HG03571 (cell line): ENCODE results near the gene OBP2B.
A peak's percentile ranks its signal among the peaks of the same experiment; 100 is the strongest.

Source experiments
- ATAC-seq: cut with Tn5 transposase; IDR thresholded peaks from one replicate; pipeline ENCODE4 v1.9.1; 2021; ENCODE audit not compliant: unreplicated experiment

OBP2B gene

GRCh38 chr9:133169102-133169501, 39.9 kb downstream of the OBP2B start:
- no peak for ATAC-seq

GRCh38 chr9:133168432-133168831, 40.6 kb downstream of the OBP2B start:
- ATAC-seq: no peak

- no peak for ATAC-seq
These were observed 41.3 kb downstream of the OBP2B start for GRCh38 chr9:133167769-133168168.

- ATAC-seq: no peak
These were observed 41.8 kb downstream of the OBP2B start for GRCh38 chr9:133167096-133167730.

GRCh38 chr9:133166392-133166791, 42.7 kb downstream of the OBP2B start:
- no peak for ATAC-seq

- no peak for ATAC-seq
These were observed 43.7 kb downstream of the OBP2B start for GRCh38 chr9:133165452-133165730.

- ATAC-seq: no peak
These were observed 44.9 kb downstream of the OBP2B start for GRCh38 chr9:133164191-133164590.

- peak; percentile 50 for ATAC-seq
These were observed 45.4 kb downstream of the OBP2B start, which contains the start of gene GBGT1 for GRCh38 chr9:133163504-133164172. Gene GBGT1 (minus strand): TSS chr9:133163914. CDS start chr9:133162412, 1,502 bp downstream.

- ATAC-seq: no peak
These were observed 46.1 kb downstream of the OBP2B start for GRCh38 chr9:133162861-133163503.

GRCh38 chr9:133161547-133161950, 47.5 kb downstream of the OBP2B start:
- no peak for ATAC-seq

- ATAC-seq: no peak
These were observed 48.1 kb downstream of the OBP2B start for GRCh38 chr9:133160742-133161546.

- ATAC-seq: no peak
These were observed 50.4 kb downstream of the OBP2B start for GRCh38 chr9:133158695-133159094.
